ENCODE results near the gene SLCO2A1. TPM values are rescaled to one million over a fixed set of nuclear protein-coding genes. Genes with fewer than 3 reads are reported as not detected.

SLCO2A1 gene
- total RNA-seq, 1 donor: not detected

- no peak overlapping the region for H3K4me3 ChIP-seq (ENCODE audit: low read length)
- H3K27me3 ChIP-seq (ENCODE audit: insufficient read depth, low read length): no peaks in the 10 kb centered on the region
- H3K9me3 ChIP-seq (ENCODE audit: low read depth, low read length): no peaks in the 10 kb centered on the region
- no peaks in the 10 kb centered on the region for H3K4me1 ChIP-seq (ENCODE audit: insufficient read depth, low read length)
These were observed 143.5 kb downstream of the SLCO2A1 start for GRCh38 chr3:133886031-133886722.

GRCh38 chr3:133884887-133885711 is 144.6 kb downstream of the SLCO2A1 start:
- Histone ChIP-seq H3K4me1 (ENCODE audit: insufficient read depth, low read length) (no peaks in the 10 kb centered on the region), H3K4me3 (ENCODE audit: low read length) (no peak overlapping the region), H3K27me3 (ENCODE audit: insufficient read depth, low read length) (no peaks in the 10 kb centered on the region), H3K9me3 (ENCODE audit: low read depth, low read length) (no peaks in the 10 kb centered on the region)

- no peak overlapping the region for H3K4me3 ChIP-seq (ENCODE audit: low read length)
- H3K4me1 ChIP-seq (ENCODE audit: insufficient read depth, low read length): no peaks in the 10 kb centered on the region
- H3K9me3 ChIP-seq (ENCODE audit: low read depth, low read length): no peaks in the 10 kb centered on the region
- H3K27me3 ChIP-seq (ENCODE audit: insufficient read depth, low read length): no peaks in the 10 kb centered on the region
These were observed 145.5 kb downstream of the SLCO2A1 start for GRCh38 chr3:133884054-133884886.

- H3K4me1 ChIP-seq (ENCODE audit: insufficient read depth, low read length): no peaks in the 10 kb centered on the region
- peaks cover 5% of the 10 kb centered on the region for H3K9me3 ChIP-seq (ENCODE audit: low read depth, low read length)
- no peak overlapping the region for H3K4me3 ChIP-seq (ENCODE audit: low read length)
- no peaks in the 10 kb centered on the region for H3K27me3 ChIP-seq (ENCODE audit: insufficient read depth, low read length)
These were observed 146.1 kb downstream of the SLCO2A1 start for GRCh38 chr3:133883641-133884040.

GRCh38 chr3:133882986-133883586 is 146.6 kb downstream of the SLCO2A1 start:
- Histone ChIP-seq H3K27me3 (ENCODE audit: insufficient read depth, low read length) (no peaks in the 10 kb centered on the region), H3K4me3 (ENCODE audit: low read length) (no peak overlapping the region), H3K9me3 (ENCODE audit: low read depth, low read length) (peaks cover 7% of the 10 kb centered on the region)

GRCh38 chr3:133881939-133882825 is 147.5 kb downstream of the SLCO2A1 start:
- Histone ChIP-seq H3K27me3 (ENCODE audit: insufficient read depth, low read length) (no peaks in the 10 kb centered on the region), H3K4me3 (ENCODE audit: low read length) (no peak overlapping the region), H3K9me3 (ENCODE audit: low read depth, low read length) (peaks cover 7% of the 10 kb centered on the region), H3K4me1 (ENCODE audit: insufficient read depth, low read length) (no peaks in the 10 kb centered on the region)

More at GRCh38 chr3:133882986-133883586, 146.6 kb downstream of the SLCO2A1 start:
- H3K4me1 ChIP-seq (ENCODE audit: insufficient read depth, low read length): no peaks in the 10 kb centered on the region

- no peaks in the 10 kb centered on the region for H3K4me1 ChIP-seq (ENCODE audit: insufficient read depth, low read length)
- no peaks in the 10 kb centered on the region for H3K27me3 ChIP-seq (ENCODE audit: insufficient read depth, low read length)
- no peak overlapping the region for H3K4me3 ChIP-seq (ENCODE audit: low read length)
- H3K9me3 ChIP-seq (ENCODE audit: low read depth, low read length): peaks cover 7% of the 10 kb centered on the region
These were observed 148.2 kb downstream of the SLCO2A1 start for GRCh38 chr3:133881492-133881891.

- H3K27me3 ChIP-seq (ENCODE audit: insufficient read depth, low read length): no peaks in the 10 kb centered on the region
- H3K4me1 ChIP-seq (ENCODE audit: insufficient read depth, low read length): no peaks in the 10 kb centered on the region
- H3K9me3 ChIP-seq (ENCODE audit: low read depth, low read length): peaks cover 7% of the 10 kb centered on the region
- no peak overlapping the region for H3K4me3 ChIP-seq (ENCODE audit: low read length)
These were observed 148.8 kb downstream of the SLCO2A1 start for GRCh38 chr3:133880886-133881455.

GRCh38 chr3:133880287-133880686 is 149.4 kb downstream of the SLCO2A1 start:
- no peaks in the 10 kb centered on the region for H3K4me1 ChIP-seq (ENCODE audit: insufficient read depth, low read length)
- no peaks in the 10 kb centered on the region for H3K27me3 ChIP-seq (ENCODE audit: insufficient read depth, low read length)
- no peak overlapping the region for H3K4me3 ChIP-seq (ENCODE audit: low read length)
- H3K9me3 ChIP-seq (ENCODE audit: low read depth, low read length): peaks cover 7% of the 10 kb centered on the region

- no peaks in the 10 kb centered on the region for H3K27me3 ChIP-seq (ENCODE audit: insufficient read depth, low read length)
- no peaks in the 10 kb centered on the region for H3K4me1 ChIP-seq (ENCODE audit: insufficient read depth, low read length)
- no peak overlapping the region for H3K4me3 ChIP-seq (ENCODE audit: low read length)
- H3K9me3 ChIP-seq (ENCODE audit: low read depth, low read length): peaks cover 7% of the 10 kb centered on the region
These were observed 151.2 kb downstream of the SLCO2A1 start for GRCh38 chr3:133878518-133878917.

Other genes starting within 250 kb of the SLCO2A1 start
- 13.4 TPM for gene SRPRB, start 224.1 kb downstream of the SLCO2A1 start, total RNA-seq
- gene RAB6B, start 134.0 kb downstream of the SLCO2A1 start, total RNA-seq: 0.52 TPM
- gene RYK, start 220.9 kb upstream of the SLCO2A1 start, total RNA-seq: 107 TPM